ENCODE data around the gene CD9.

DNA sequence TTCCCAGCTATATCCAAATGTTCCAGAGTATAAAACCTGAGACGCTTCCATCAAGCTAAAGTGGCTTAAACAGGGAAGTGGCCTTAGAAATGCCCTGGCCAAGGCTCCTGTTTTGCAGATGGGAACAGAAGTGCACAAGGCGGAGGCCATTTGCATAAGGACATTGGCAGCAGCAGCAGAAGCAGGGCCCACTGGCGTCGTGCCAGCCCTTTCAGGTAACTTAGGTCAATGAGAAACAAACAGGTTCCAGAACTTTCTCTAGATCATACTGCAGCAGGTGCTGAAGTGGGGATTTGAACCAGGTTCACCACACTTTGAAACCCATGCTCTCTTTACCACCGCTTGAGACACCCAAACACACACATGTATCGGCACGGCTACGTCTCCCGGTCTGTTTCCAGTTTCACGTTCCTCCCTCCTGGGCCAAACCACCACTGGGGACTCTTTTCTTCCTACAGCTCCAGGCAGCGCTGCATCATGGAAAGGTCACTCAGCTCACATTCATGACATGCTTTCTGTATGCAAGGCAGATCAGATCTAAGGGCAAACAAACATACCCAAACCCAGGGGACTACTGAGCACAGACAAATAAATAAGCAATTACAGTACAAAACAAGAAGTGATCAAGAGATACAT is 64.3 kb downstream of the CD9 start:
- TF ChIP-seq, protein P1, sequence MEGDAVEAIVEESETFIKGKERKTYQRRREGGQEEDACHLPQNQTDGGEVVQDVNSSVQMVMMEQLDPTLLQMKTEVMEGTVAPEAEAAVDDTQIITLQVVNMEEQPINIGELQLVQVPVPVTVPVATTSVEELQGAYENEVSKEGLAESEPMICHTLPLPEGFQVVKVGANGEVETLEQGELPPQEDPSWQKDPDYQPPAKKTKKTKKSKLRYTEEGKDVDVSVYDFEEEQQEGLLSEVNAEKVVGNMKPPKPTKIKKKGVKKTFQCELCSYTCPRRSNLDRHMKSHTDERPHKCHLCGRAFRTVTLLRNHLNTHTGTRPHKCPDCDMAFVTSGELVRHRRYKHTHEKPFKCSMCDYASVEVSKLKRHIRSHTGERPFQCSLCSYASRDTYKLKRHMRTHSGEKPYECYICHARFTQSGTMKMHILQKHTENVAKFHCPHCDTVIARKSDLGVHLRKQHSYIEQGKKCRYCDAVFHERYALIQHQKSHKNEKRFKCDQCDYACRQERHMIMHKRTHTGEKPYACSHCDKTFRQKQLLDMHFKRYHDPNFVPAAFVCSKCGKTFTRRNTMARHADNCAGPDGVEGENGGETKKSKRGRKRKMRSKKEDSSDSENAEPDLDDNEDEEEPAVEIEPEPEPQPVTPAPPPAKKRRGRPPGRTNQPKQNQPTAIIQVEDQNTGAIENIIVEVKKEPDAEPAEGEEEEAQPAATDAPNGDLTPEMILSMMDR (conservative IDR thresholded peaks at IDR 0.05 in 1 of 2, IDR thresholded peaks at IDR 0.05 in 1 of 2; ENCODE audit: low read depth in 1 of 2, low read length in 2 of 2): no peak
- no peak for TF ChIP-seq EZH2 (IDR thresholded peaks at IDR 0.05; ENCODE audit: low read length, missing control alignments)

Data from fibroblast of lung (primary cell).